Neural progenitor cell (in vitro differentiated cells): Measurements from ENCODE around the gene SMARCB1.

Experiments
- CTCF ChIP-seq: fragments of 200-600 bp; sonication (generic); IDR thresholded peaks from 2 replicates; pipeline ENCODE4 v1.5.1; 2017; ENCODE audit warnings: antibody characterized with exemption, mild to moderate bottlenecking
- EZH2 ChIP-seq: fragments of 200-600 bp; sonication (generic); IDR thresholded peaks from 2 replicates; pipeline ENCODE4 v1.6.1; 2017; ENCODE audit warnings: antibody characterized with exemption, mild to moderate bottlenecking, moderate library complexity
- EZH2phosphoT487 ChIP-seq: fragments of 200-600 bp; sonication (generic); IDR thresholded peaks from 2 replicates; pipeline ENCODE4 v1.6.1; 2017; ENCODE audit warnings: antibody characterized with exemption

GRCh38 chr22:23836281-23836680 is 49.5 kb downstream of the SMARCB1 start:
- no peak for TF ChIP-seq CTCF
- no peak for TF ChIP-seq EZH2
- no peak for TF ChIP-seq EZH2phosphoT487
